NOMO-1 treated with dmso at 0.1 percent for 144 hours (cell line): Measurements from ENCODE around the gene SH2D3A.
"Not testable (repeated sequence)": the region's sequence is repeated elsewhere in the genome, so short reads cannot be mapped to it uniquely, and the experiment has no call there.

Experiments used
- DNase-seq: peaks from one replicate; lab custom pipeline; 2025; ENCODE audit not compliant: unreplicated experiment; lab: John Stamatoyannopoulos, UW

SH2D3A gene

DNA sequence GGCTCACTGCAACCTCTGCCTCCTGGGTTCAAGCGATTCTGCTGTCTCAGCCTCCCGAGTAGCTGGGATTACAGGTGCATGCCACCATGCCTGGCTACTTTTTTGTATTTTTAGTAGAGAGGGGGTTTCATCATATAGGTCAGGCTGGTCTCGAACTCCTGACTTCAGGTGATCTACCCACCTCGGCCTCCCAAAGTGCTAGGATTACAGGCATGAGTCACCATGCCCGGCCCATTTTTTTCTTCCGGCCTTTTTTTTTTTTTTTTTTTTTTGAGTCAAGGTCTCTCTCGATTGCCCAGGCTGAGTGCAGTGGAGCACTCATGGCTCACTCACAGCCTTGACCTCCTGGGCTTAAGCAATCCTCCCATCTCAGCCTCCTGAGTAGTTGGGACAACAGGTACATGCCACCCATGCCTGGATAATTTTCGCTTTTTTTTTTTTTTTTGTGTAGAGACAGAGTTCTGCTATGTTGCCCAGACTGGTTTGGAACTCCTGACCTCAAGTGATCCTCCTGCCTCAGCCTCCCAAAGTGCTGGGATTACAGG lies 4.9 kb downstream of the SH2D3A start:
- not testable (repeated sequence) for DNase-seq

DNA sequence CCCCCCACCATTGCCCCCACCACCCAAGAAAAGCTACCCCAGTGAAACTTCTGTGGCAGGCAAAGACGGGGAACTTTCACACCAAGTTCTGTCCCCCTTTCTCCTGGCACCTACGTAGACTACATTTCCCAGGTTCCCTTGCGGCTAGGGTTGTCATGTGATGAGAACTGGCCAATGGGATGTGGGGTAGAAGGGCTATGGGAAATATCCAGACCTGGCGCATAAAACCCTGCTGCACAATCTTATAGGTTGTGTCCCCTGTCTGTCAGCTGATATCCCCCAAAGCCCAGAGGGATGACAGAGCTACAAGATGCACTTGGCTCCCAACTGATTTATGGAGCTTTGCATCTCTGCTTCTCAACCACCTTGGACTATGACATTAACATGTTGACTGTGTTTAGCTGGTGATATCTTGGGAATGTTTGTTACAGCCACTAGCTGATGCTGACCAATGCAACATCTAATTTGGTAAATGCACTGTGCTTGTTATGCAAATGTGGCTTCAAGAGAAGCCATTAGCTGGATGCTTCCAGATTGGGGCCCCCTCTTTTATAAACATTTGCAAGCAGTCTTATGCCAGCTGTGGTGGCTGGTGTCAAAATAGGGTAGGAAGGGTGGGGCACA lies 6.1 kb downstream of the SH2D3A start:
- no peak for DNase-seq

DNA sequence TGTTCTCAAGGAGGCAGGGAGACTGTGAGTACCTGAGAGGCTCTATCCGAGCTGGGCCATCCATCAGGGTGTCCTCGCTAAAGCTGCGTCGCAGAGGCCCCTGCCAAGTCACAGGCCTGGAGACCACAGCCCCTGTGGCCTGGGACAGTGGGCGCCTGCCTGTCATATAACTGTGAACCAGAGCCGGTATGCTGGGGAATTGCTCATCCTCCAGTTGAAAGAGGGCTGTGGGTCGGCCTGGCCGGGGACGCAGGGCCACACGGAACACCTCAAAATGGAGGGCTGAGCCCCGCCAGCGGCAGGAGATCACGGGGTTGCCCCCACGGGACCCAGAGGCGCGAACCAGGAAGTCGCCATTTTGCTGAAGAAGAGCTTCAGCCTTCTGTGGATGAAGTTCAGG lies 6.6 kb downstream of the SH2D3A start:
- DNase-seq = no peak

DNA sequence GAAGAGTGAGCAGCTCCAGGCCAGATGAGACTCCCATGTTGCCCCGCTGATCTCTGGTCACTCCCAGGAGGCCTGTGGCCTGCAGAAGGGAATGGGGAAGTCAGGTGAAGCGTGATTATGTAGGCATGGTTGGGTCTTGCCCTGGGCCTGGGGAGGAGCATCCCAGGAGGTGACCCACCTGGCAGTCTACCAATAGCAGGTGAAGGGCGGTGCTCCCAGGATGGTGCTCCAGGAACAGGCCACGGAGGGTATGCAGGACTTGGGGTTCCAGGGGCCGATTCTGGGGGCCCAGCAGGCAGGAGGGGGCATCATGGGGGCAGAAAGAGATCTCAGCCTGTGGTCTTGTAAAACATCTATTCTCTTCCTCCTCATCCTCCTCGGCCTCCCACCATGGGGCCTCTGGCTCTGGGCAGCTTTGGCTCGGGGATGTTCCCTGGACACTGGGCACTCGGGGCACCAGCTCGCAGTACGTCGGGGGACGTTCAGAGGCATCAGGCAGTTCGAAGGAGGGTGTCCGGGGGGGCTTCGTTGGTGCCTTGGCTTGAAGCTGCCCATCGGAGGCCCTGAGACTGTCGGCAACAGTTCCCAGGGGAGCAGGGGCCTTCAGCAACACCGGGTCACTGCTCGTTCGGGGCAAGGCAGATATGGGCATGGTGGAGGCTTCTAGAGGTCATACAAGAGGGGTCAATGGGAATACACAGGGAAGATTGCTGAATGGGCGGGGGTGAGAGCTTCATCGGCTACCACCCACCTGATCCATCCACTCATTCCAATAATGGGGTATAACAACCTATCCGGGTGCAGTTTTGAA lies 12.4 kb downstream of the SH2D3A start:
- no peak for DNase-seq

DNA sequence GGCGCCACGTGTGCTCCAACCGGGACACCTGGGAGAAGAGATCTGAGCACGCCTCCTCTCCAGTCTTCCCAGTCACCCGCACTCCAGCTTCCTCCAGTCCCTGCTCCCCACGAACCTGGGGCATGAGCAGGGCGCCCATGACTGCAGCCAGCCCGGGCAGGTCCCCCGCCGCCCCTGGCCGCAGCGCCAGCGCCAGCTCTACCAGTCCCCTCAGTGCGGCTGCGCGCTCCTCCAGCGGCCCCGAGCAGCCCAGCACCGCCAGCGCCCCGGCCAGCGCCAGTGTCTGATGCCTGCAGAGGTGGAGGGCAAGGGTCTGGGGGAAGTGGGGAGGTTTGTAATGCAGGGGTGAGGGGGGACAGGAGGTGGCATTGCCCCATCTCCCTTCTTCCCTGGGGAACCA lies 13.1 kb downstream of the SH2D3A start:
- no peak for DNase-seq

DNA sequence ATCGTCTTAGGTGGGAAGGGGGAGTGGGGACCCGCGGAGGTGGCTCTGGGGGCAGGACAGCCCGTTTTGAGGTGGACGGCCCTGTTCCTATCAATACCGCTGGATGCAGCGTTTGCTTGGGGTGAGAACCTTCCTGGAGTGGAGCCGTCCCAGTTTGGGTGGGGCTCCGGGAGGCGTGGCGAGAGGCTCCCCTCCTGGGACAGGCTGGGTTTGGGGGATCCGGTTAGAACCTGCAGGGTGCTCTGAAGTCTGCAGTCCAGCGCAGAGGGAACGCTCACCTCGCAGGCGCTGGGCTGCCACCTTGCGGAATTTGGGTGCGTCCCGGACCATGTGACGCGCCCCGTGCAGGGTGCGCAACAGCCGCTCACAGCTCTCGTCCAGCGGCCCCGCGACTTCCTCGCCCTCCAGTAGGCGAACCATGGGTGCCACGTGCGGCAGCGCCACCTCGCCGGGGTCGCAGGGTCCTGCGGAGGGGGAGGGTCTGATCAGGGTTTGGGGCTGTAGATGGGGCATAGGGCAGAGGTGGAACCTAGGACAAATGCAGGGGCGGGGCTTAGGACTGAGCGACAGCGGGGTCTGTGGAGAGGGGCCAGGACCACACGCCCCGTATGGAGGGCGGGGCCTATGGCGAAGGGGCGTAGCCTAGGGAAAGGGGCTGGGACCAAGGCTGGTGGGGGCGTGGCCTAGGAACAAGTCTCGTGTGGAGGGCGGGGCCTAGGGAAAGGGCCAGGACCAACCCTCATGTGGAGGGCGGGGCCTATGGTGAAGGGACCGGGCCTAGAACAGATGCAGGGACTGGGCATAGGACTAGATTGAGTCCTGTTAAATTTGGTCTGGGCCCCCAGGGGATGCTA lies 13.8 kb downstream of the SH2D3A start:
- peak; percentile 73 for DNase-seq

DNA sequence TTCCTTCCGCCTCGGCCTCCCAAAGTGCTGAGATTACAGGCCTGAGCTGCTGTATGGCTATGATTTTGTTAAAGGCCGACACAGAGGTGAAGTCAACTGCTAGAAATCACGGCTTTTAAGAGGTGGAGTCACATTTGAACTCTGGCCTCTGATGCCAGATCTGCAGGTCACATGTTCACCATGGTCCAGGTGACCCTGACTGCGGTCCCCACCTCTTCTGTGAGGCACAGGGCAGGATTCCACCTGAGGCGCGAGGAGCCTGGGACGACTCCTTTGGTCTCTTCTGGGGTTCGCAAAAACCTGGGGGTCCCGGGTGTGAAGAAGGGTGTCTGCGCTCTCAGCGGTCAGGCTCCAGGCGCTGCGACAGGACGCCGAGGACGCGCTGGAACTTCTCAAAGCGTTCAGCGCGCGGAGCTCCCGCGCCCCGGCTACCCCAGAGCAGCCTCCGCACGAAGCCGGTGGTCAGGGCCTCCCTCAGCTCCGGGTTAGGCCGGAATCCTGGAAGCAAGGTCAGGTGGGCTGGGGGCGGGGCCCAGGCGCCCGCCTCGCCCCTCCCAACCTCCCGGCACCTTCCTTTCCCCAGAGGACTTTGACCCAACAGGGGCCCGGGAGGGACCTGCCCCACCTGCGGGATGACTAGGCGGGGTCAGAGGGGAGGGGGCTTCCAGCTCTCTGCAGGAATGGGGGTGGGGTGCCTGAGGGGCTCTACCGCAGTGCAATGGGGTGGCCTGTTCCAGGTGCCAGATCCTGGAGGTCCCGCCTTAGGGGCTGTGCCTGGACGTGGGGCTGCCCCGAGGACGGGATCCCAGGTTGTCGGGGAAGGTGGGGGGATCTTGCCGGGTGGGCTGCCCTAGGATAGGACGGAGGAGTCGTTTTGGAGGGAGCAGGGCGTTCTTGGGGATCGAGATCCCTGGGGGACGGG lies 14.7 kb downstream of the SH2D3A start:
- no peak for DNase-seq

DNA sequence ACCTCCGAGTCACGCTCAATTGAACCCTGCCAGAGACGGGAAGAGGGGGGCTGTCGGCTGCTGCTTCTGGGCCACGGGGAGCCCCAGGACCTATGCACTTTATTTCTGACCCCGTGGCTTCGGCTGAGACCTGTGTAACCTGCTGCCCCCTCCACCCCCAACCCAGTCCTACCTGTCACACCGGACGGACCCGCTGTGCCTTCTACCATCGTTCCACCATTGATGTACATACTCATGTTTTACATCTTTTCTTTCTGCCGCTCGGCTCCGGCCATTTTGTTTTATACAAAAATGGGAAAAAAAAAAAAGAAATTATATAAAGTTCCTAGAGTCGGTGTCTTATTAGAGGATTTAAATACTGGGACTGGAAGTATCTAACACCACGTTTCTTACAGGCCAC lies 16.0 kb downstream of the SH2D3A start:
- DNase-seq = no peak

DNA sequence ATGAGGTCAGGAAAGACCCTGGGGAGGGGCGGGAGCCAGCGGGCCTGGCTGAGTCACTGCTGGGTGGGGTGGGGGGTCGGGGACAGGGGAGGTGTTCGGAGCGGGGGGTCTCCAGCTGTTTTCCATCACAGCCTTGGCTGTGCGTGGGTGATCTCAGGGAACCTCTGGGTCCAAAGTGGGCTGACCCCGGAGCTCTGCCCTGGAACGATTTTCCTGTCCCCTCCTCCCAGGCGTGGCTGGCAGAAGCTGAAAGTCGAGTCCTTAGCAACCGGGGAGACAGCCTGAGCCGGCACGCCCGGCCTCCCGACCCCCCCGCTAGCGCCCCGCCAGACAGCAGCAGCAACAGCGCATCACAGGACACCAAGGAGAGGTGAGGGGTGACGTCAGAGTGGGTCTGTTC lies 17.2 kb downstream of the SH2D3A start:
- DNase-seq = no peak

DNA sequence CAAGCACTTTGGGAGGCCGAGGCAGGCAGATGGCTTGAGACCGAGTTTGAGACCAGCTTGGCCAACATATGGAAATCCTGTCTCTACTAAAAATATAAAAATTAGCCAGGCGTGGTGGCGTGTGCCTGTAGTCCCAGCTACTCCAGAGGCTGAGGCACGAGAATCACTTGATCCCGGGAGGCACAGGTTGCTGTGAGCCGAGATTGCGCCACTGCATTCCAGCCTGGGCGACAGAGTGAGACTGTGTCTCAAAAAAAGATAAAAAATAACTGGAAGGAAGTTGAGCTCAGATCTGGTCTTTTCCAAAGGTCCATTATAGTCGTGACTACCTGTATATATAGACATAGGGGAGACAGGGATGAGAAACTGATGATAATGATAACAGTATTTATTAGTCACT lies 18.7 kb downstream of the SH2D3A start:
- DNase-seq = not testable (repeated sequence)

DNA sequence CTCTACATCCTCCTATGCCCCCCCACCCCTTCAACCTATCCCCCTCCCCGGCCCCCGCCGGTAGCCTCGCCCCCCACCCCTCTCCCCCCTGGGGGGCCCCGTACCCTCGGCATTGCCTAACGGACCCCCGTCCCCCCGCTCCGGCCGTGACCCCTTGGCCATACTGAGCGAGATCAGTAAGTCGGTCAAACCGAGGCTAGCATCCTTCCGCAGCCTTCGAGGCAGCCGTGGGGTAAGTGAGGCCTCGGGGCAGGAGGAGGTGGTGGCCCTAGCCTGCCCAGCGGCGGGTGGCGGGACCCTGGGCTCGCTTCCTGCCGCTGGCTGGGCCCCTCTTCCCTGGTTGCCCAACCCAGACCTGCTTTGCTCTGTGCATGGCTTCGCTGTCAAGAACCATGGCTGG lies 21.3 kb downstream of the SH2D3A start:
- DNase-seq = no peak

DNA sequence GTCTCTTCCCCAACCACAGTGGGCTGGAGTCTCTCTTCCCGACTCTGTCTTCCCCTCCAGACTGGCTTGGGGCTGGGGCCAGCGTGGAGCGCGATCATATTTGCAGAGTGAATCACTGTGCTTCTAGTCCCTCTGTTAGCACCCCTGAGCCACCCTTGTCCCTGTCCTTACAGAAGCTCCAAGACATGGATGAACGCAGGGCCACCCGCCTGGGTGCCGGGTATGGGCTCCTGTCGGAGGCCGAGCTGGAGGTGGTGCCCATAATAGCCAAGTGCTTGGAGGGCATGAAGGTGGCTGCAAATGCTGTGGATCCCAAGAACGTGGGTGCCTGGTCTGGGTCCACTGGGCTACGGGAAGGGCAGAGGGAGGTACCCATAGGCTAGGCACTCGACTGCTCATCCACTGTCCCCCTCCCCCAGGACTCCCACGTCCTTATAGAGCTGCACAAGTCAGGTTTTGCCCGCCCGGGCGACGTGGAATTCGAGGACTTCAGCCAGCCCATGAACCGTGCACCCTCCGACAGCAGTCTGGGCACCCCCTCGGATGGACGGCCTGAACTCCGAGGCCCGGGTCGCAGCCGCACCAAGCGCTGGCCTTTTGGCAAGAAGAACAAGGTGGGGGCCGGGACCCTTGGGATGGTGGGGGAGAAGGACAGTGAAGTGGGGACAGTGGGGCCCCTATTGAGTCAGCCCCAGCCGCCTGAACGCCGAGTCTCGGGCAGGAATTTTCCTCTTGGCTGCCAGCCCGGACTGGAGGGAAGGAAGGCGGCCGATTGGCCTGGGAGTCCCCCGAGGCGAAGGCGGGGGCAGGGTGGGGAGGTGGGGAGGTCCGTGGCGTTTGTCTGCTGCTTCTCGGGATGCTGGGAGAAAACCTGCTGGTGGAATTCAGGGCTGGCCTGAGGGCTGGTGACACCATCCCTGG lies 22.6 kb downstream of the SH2D3A start:
- DNase-seq = no peak

DNA sequence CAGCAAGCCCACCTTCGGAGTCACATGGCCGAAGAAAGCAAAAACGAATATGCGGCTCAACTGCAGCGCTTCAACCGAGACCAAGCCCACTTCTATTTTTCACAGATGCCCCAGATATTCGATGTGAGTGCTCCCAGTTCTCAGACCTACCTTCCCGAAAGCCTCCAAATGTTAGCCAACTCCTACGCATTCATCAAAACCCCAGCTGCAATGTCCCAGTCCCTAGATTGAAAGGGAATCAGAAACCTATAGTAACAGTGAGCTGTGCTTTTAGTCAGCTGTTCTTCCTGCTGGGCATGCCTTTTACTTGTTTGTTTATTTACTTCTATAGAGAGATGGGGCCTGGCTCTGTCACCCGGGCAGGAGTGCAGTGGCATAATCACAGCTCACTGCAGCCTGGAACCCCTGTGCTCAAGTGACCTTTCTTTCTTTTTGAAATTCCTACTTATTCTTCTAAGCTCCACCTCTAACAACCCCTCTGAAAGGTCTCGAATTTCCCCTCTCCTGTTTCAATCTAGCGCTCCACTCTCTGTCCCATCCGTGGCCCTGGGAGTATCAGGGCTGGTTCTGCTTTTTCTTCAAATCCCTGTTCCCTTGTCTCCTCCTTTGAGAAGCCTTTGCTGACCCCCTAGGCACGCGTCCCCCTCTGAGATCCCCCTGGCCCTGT lies 23.4 kb downstream of the SH2D3A start:
- DNase-seq = no peak

DNA sequence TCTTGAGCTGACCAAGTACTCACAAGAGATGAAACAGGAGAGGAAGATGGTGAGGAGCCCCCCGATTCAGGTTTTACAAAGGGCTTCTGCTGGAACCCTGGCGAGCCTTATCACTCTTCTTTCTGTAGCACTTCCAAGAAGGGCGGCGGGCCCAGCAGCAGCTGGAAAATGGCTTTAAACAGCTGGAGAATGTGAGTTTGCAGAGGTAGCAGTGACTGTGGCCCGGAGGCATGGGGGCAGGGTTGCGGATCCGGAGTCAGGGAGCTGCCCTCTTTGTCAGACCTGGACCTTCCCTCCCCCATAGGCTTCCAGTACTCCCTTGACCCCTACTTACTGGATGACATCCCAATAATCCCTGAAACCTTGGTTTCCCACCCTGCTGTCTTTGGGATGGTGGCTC lies 24.2 kb downstream of the SH2D3A start:
- DNase-seq = no peak

DNA sequence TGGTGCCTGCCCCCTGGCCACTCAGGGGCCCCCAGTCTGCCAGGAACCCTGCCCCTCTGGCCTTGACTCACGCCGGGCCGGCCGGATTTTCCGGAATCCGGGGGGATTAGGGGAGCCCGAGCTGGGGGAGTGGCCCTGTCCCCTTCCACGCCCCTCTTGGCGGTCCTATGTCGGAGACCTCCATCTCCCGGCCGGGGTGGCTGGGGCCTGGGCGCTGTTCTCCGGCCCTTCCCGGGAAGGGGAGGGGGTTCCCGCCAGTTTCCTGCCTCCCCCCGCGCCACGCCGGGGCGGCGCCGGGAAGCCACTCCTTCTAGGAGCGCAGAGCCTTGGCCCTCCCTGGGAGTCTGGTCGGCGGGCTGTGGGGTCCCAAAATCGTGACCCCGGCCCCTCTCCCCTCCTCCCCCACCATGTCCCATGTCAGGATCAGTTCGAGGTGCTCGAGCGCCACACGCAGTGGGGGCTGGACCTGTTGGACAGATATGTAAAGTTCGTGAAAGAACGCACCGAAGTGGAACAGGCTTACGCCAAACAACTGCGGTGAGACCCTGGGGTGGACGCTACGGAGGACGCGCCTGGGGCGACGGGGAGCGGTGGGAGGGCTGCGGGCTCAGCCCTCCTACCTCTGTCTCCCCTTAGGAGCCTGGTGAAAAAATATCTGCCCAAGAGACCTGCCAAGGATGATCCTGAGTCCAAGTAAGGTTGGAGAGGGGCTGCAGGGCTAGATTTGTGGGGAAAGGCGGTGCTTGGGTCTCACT lies 26.5 kb downstream of the SH2D3A start:
- DNase-seq = no peak

DNA sequence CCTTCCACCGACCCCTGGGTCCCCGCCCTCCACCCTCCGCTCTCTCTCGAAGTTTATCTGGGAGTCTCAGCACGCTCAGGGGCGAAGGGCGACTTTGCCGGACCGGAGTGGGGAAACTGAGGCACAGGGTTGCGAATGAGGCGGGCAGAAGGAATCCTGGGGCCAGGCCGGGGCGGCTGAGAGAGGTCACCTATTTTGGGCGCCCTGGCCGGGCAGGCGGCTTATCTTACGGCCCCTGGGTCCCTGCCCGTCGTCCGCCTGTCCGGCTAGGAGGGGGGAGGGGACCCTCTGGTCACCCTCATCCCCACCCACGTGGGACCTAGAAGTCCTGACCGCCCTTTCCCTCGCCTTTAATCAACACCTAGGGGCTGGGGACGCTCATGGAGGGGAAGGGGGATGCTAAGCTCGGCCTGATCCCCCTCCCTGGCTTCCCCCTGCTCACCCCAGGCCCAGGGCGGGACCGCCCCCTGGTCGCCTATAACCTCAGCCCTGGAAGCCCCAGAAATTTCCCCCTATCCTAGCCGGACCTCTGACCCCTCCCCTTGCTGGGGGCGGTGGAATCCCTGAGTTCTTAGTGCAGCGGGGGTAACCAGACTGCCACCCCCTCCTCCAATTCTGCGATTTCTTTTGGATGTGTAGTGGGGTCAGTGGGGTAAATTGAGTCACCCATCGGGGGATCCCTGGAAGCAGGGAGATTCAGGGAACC lies 27.2 kb downstream of the SH2D3A start:
- no peak for DNase-seq

DNA sequence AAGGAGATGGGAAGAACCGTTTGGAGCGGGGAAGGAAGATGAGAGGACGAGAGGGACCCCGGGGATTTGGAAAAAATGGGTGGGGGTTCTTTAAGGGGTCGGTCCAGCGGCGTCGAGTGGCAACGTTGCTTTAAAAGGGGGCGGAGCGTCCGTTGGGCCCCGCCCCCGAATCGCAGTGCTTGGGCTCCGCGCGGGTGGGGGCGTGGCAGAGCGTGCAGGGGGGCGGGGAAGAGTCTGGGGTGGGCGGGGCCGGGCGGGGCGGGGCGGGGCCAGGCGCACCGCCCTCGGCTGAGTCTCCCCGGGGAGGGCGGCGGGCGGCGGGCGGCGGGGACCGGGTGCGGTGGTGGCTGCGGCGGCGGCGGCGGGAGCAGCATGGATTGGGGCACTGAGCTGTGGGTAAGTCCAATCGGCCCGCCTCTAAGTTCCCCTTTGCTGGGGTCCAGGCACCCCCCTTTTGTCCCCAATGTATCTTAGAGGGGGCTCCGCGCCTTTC lies 27.8 kb downstream of the SH2D3A start, which contains the start of gene TRIP10:
Gene TRIP10 (plus strand): TSS at position 291 of the 493 bp plus-strand sequence. CDS start 82 bp downstream, at position 373.
- DNase-seq = peak; percentile 54
